Ascending aorta (tissue), 2 donors: ENCODE measurements around the gene CIC. TPM values are rescaled to one million over a fixed set of nuclear protein-coding genes. Genes with fewer than 3 reads are reported as not detected.

Experiments used
- DNase-seq, 2 donors: peaks; one replicate each; pipeline ENCODE4 v3.0.0-alpha.2; 2019; ENCODE audit warnings: low spot score in 2 of 2
- H3K27ac ChIP-seq, 2 donors: fragments of 200-600 bp; sonication (generic); one replicate each; pipeline ENCODE4 v1.5.1; 2016 to 2017; ENCODE audit warnings: mild to moderate bottlenecking in 1 of 2
- H3K27me3 ChIP-seq: fragments of 200-600 bp; sonication (generic); one replicate; pipeline ENCODE4 v1.5.1; 2017
- H3K36me3 ChIP-seq, 2 donors: fragments of 200-600 bp; sonication (generic); one replicate each; pipeline ENCODE4 v1.5.1; 2016
- H3K4me1 ChIP-seq, 2 donors: fragments of 200-600 bp; sonication (generic); one replicate each; pipeline ENCODE4 v1.5.1; 2016 to 2017; ENCODE audit warnings: mild to moderate bottlenecking in 1 of 2
- H3K4me3 ChIP-seq, 2 donors: fragments of 200-600 bp; sonication (generic); one replicate each; pipeline ENCODE4 v1.5.1; 2016 to 2017; ENCODE audit warnings: mild to moderate bottlenecking in 1 of 2
- H3K9me3 ChIP-seq, 2 donors: fragments of 200-600 bp; sonication (generic); one replicate each; pipeline ENCODE4 v1.5.1; 2016
- intact Hi-C: fragments of 100-400 bp; cut with DNase I; formaldehyde crosslinking; loops from one replicate; pipeline ENCODE4 v1.15.1; 2023
- total RNA-seq: library from RNA; depleted of rRNA; stranded (reverse); fragments of >200 nt; gene quantifications from one replicate; pipeline ENCODE4 v1.1.0, GENCODE V29; 2016
- TF ChIP-seq, protein P1 (sequence below), 3 experiments: fragments of 200-600 bp in 2 of 3; fragments of 450-650 bp in 1 of 3; sonication (generic) in 2 of 3; IDR thresholded peaks; one replicate each; pipeline ENCODE4 v1.5.1; 2016 to 2019; ENCODE audit warnings: antibody characterized with exemption in 3 of 3, mild to moderate bottlenecking in 1 of 3, moderate library complexity in 1 of 3

Gene CIC
- total RNA-seq, 1 donor from 2014 or later = 247 TPM

DNA sequence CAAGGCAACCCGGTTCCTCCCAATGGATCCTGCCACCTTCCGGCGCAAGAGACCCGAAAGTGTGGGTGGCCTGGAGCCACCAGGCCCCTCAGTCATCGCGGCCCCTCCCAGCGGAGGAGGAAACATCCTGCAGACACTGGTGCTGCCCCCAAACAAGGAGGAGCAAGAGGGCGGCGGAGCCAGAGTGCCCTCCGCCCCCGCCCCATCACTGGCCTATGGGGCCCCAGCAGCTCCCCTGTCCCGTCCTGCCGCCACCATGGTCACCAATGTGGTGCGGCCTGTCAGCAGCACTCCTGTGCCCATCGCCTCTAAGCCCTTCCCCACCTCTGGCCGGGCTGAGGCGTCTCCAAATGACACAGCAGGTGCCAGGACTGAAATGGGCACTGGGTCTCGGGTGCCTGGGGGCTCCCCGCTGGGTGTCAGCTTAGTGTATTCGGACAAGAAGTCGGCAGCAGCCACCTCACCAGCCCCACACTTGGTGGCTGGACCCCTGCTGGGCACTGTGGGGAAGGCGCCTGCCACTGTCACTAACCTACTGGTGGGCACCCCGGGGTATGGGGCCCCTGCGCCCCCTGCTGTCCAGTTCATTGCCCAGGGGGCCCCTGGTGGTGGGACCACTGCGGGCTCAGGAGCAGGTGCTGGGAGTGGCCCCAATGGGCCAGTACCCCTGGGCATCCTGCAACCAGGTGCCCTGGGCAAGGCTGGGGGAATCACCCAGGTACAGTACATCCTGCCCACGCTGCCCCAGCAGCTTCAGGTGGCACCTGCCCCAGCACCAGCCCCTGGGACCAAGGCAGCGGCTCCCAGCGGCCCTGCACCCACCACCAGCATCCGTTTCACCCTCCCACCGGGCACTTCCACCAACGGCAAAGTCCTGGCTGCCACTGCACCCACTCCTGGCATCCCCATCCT lies 21.7 kb downstream of the CIC start:
- Histone ChIP-seq H3K9me3 (no peaks in the 10 kb centered on the region), H3K4me1 (peaks cover 5 to 12% of the 10 kb centered on the region in 2 donors), H3K27me3 (no peaks in the 10 kb centered on the region), H3K27ac (no peak overlapping the region), H3K36me3 (peaks cover 84 to 89% of the 10 kb centered on the region in 2 donors), H3K4me3 (no peak overlapping the region)
- intact Hi-C loops = no loop called here
- peak in 1 of 2 donors; percentile 63 for DNase-seq
- TF ChIP-seq, protein P1, sequence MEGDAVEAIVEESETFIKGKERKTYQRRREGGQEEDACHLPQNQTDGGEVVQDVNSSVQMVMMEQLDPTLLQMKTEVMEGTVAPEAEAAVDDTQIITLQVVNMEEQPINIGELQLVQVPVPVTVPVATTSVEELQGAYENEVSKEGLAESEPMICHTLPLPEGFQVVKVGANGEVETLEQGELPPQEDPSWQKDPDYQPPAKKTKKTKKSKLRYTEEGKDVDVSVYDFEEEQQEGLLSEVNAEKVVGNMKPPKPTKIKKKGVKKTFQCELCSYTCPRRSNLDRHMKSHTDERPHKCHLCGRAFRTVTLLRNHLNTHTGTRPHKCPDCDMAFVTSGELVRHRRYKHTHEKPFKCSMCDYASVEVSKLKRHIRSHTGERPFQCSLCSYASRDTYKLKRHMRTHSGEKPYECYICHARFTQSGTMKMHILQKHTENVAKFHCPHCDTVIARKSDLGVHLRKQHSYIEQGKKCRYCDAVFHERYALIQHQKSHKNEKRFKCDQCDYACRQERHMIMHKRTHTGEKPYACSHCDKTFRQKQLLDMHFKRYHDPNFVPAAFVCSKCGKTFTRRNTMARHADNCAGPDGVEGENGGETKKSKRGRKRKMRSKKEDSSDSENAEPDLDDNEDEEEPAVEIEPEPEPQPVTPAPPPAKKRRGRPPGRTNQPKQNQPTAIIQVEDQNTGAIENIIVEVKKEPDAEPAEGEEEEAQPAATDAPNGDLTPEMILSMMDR (IDR thresholded peaks at IDR 0.05) = peak; percentile 25 to 34 (median 32)

DNA sequence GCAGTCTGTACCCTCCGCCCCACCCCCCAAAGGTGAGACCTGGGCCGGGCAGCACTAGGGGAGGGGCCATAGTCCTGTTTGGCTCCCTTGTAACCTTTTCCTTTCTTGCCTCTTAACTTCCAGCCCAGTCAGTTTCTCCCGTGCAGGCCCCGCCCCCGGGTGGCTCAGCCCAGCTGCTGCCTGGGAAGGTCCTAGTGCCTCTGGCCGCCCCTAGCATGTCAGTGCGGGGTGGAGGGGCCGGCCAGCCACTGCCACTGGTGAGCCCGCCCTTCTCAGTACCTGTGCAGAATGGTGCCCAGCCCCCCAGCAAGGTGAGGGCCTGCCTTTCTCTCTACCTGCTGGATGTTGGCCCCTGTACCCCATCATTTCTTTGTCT lies 22.4 kb downstream of the CIC start:
- no peak for DNase-seq
- intact Hi-C loops = no loop called here
- TF ChIP-seq, protein P1 (IDR thresholded peaks at IDR 0.05) = no peak
- Histone ChIP-seq H3K9me3 (no peaks in the 10 kb centered on the region), H3K4me1 (peaks cover 0 to 6% of the 10 kb centered on the region in 2 donors), H3K4me3 (no peak overlapping the region), H3K27me3 (no peaks in the 10 kb centered on the region), H3K36me3 (peaks cover 84 to 89% of the 10 kb centered on the region in 2 donors), H3K27ac (no peak overlapping the region)

DNA sequence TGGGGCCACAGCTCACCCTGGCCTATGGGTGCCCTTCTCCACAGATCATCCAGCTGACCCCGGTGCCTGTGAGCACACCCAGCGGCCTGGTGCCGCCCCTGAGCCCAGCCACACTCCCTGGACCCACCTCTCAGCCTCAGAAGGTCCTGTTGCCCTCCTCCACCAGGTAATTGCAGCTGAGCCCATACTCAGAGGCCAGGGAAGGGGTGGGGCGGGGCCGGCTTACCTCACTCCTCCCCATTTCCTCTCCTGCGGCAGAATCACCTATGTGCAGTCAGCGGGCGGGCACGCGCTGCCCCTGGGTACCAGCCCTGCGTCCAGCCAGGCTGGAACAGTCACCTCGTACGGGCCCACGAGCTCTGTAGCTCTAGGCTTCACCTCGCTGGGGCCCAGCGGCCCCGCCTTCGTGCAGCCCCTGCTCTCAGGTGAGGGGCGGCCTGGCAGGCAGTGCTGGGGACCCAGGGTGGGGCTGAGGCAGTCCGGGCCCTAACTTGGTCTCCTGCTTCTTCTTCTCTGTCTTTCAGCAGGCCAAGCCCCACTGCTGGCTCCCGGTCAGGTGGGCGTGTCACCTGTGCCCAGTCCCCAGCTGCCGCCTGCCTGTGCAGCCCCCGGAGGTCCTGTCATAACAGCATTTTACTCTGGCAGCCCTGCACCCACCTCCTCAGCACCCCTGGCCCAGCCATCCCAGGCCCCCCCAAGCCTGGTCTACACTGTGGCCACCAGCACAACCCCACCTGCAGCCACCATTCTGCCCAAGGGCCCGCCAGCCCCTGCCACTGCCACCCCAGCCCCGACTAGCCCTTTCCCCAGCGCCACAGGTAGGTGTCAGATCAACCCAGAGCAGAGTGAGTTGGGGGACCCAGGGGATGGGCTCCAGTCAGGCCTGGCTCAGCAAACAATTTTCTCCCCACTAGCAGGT lies 23.2 kb downstream of the CIC start:
- no peak overlapping the region for H3K4me3 ChIP-seq
- no peaks in the 10 kb centered on the region for H3K27me3 ChIP-seq
- no peak for DNase-seq
- no peaks in the 10 kb centered on the region for H3K9me3 ChIP-seq
- H3K4me1 ChIP-seq = no peaks in the 10 kb centered on the region
- no peak overlapping the region for H3K27ac ChIP-seq
- intact Hi-C loops = no loop called here
- TF ChIP-seq, protein P1 (IDR thresholded peaks at IDR 0.05) = no peak
- peaks cover 81 to 84% of the 10 kb centered on the region in 2 donors for H3K36me3 ChIP-seq

DNA sequence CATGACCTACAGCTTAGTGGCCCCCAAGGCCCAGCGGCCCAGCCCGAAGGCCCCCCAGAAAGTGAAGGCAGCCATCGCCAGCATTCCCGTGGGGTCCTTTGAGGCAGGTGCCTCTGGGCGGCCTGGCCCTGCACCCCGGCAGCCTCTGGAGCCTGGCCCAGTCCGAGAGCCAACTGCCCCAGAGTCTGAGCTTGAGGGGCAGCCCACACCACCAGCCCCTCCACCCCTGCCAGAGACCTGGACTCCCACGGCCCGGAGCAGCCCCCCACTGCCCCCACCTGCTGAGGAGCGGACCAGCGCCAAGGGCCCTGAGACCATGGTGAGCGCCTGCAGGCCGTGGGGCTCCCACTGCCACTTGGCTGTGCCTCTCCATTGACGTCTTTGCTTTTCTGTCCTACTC lies 23.9 kb downstream of the CIC start:
- Histone ChIP-seq H3K9me3 (no peaks in the 10 kb centered on the region), H3K4me1 (no peaks in the 10 kb centered on the region), H3K27me3 (no peaks in the 10 kb centered on the region), H3K36me3 (peaks cover 74 to 77% of the 10 kb centered on the region in 2 donors), H3K27ac (no peak overlapping the region), H3K4me3 (no peak overlapping the region)
- TF ChIP-seq, protein P1 (IDR thresholded peaks at IDR 0.05) = no peak
- intact Hi-C loops = no loop called here
- DNase-seq = no peak

DNA sequence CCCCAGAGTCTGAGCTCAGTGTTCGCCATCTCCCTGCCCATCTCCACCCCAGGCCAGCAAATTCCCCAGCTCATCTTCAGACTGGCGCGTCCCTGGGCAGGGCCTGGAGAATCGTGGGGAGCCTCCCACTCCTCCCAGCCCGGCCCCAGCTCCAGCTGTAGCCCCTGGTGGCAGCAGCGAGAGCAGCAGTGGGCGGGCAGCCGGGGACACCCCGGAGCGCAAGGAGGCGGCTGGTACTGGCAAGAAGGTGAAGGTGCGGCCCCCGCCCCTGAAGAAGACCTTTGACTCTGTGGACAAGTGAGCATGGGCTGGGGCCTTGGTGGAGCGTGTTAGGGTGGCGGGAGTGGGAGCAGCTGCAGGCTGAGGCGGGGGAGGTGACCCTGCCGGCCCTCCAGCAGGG lies 24.5 kb downstream of the CIC start:
- DNase-seq = no peak
- Histone ChIP-seq H3K4me1 (no peaks in the 10 kb centered on the region), H3K9me3 (no peaks in the 10 kb centered on the region), H3K4me3 (no peak overlapping the region), H3K27ac (no peak overlapping the region), H3K36me3 (peaks cover 68 to 71% of the 10 kb centered on the region in 2 donors), H3K27me3 (no peaks in the 10 kb centered on the region)
- intact Hi-C loops = no loop called here
- TF ChIP-seq, protein P1 (IDR thresholded peaks at IDR 0.05) = no peak
